Calu3 (cell line): ENCODE data around the gene CEP170B. TPM values are rescaled to one million over a fixed set of nuclear protein-coding genes. Genes with fewer than 3 reads are reported as not detected.
"Not testable (repeated sequence)": the region's sequence is repeated elsewhere in the genome, so short reads cannot be mapped to it uniquely, and the experiment has no call there.

ENCODE experiments used
- BruUV-seq: library from RNA; stranded (reverse); fragments of 400-500 nt; replicated peaks from 2 replicates; lab custom pipeline; 2021; lab: Mats Ljungman, UMichigan
- CTCF ChIA-PET: fragments of 300-600 bp; sonication (Branson Sonifier 250); formaldehyde crosslinking; loops from one replicate; lab custom pipeline; 2022; ENCODE audit warnings: antibody characterized with exemption; lab: Charles Lee
- DNase-seq: peaks from one replicate; pipeline ENCODE4 v3.0.0; 2022
- H3K27ac Mint-ChIP-seq: one replicate; pipeline ENCODE4 v1.8.0; 2022; ENCODE audit warnings: mixed read lengths; ENCODE audit not compliant: unreplicated experiment
- H3K27me3 Mint-ChIP-seq: one replicate; pipeline ENCODE4 v1.8.0; 2022; ENCODE audit warnings: mixed read lengths; ENCODE audit not compliant: unreplicated experiment
- H3K36me3 Mint-ChIP-seq: one replicate; pipeline ENCODE4 v1.8.0; 2022; ENCODE audit warnings: mild to moderate bottlenecking, moderate library complexity, mixed read lengths; ENCODE audit not compliant: insufficient read depth, unreplicated experiment
- H3K4me1 Mint-ChIP-seq: one replicate; pipeline ENCODE4 v1.8.0; 2022; ENCODE audit warnings: mild to moderate bottlenecking, low read depth, mixed read lengths; ENCODE audit not compliant: unreplicated experiment
- H3K4me3 Mint-ChIP-seq: one replicate; pipeline ENCODE4 v1.8.0; 2022; ENCODE audit warnings: mild to moderate bottlenecking, low read depth, moderate library complexity, mixed read lengths; ENCODE audit not compliant: unreplicated experiment
- H3K9me3 Mint-ChIP-seq: one replicate; pipeline ENCODE4 v1.8.0; 2022; ENCODE audit warnings: low read depth, mixed read lengths; ENCODE audit not compliant: unreplicated experiment
- CTCF ChIP-seq: fragments of 200-600 bp; IDR thresholded peaks from one replicate; pipeline ENCODE4 v1.8.0; 2022; ENCODE audit warnings: antibody characterized with exemption; ENCODE audit not compliant: unreplicated experiment
- intact Hi-C: fragments of 100-400 bp; cut with micrococcal nuclease; formaldehyde crosslinking; loops from one replicate; pipeline ENCODE4 v1.10.0; 2022; ENCODE audit not compliant: unreplicated experiment
- total RNA-seq: library from RNA; stranded (reverse); gene quantifications from 2 replicates; pipeline ENCODE4 v1.2.3, GENCODE V29; 2022

Gene CEP170B
- total RNA-seq, 1 experiment from 2014 or later, result 60.2 TPM

GRCh38 chr14:104856869-104857860, 7.9 kb upstream of the CEP170B start:
- TF ChIP-seq CTCF, result no peak
- CTCF ChIA-PET, result no interaction called here
- Mint-ChIP-seq H3K4me3 (no peak overlapping the region), H3K4me1 (no peaks in the 10 kb centered on the region), H3K36me3 (peaks cover 9% of the 10 kb centered on the region), H3K27me3 (peaks cover 20% of the 10 kb centered on the region), H3K9me3 (no peaks in the 10 kb centered on the region), H3K27ac (no peak overlapping the region)
- BruUV-seq, result no TSS peak
- no peak for DNase-seq
- intact Hi-C loops, result no loop called here

- H3K9me3 Mint-ChIP-seq, DNase-seq, H3K4me1 Mint-ChIP-seq, CTCF ChIA-PET, H3K4me3 Mint-ChIP-seq, intact Hi-C loops, H3K36me3 Mint-ChIP-seq, BruUV-seq, H3K27ac Mint-ChIP-seq: not testable (repeated sequence)
- H3K27me3 Mint-ChIP-seq, result peaks cover 13% of the 10 kb centered on the region
Observed at GRCh38 chr14:104857931-104858330, 7.1 kb upstream of the CEP170B start.

DNA sequence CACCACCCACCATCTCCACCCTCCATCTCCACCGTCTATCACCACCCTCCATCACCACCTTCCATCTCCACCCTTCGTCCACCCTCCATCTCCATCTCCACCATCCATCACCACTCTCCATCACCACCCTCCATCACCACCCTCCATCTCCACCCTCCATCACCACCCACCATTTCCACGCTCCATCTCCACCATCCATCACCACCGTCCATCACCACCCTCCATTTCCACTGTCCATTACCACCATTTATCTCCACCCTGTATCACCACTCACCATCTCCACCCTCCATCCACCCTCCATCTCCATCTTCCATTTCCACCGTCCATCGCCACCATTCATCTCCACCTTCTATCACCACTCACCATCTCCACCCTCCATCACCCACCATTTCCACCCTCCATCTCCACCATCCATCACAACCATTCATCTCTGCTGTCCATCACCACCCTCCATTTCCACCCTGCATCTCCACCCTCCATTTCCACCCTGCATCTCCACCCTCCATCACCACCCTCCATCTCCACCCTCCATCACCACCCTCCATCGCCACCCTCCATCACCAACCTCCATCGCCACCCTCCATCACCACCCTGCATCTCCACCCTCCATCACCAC, 6.1 kb upstream of the CEP170B start:
- peaks cover 17% of the 10 kb centered on the region for H3K36me3 Mint-ChIP-seq
- H3K4me3 Mint-ChIP-seq, result no peak overlapping the region
- peaks cover 4% of the 10 kb centered on the region for H3K27me3 Mint-ChIP-seq
- CTCF ChIA-PET, result no interaction called here
- BruUV-seq, result no TSS peak
- intact Hi-C loops, result no loop called here
- no peak overlapping the region for H3K27ac Mint-ChIP-seq
- H3K9me3 Mint-ChIP-seq, result no peaks in the 10 kb centered on the region
- no peaks in the 10 kb centered on the region for H3K4me1 Mint-ChIP-seq
- no peak for DNase-seq
- no peak for TF ChIP-seq CTCF

- intact Hi-C loops, result no loop called here
- CTCF ChIA-PET, result no interaction called here
- TF ChIP-seq CTCF, result no peak
- Mint-ChIP-seq H3K9me3 (no peaks in the 10 kb centered on the region), H3K4me1 (no peaks in the 10 kb centered on the region), H3K27ac (no peak overlapping the region), H3K4me3 (no peak overlapping the region), H3K27me3 (no peaks in the 10 kb centered on the region), H3K36me3 (peaks cover 27% of the 10 kb centered on the region)
- no peak for DNase-seq
- no TSS peak for BruUV-seq
Observed at GRCh38 chr14:104859900-104860299, 5.2 kb upstream of the CEP170B start.
